HG03025 (cell line): Measurements from ENCODE around the gene DDX24.

Source experiments
- ATAC-seq: cut with Tn5 transposase; IDR thresholded peaks from one replicate; pipeline ENCODE4 v1.9.1; 2021; ENCODE audit warnings: mild to moderate bottlenecking, moderate library complexity; ENCODE audit not compliant: unreplicated experiment, low FRiP score

DDX24 gene

DNA sequence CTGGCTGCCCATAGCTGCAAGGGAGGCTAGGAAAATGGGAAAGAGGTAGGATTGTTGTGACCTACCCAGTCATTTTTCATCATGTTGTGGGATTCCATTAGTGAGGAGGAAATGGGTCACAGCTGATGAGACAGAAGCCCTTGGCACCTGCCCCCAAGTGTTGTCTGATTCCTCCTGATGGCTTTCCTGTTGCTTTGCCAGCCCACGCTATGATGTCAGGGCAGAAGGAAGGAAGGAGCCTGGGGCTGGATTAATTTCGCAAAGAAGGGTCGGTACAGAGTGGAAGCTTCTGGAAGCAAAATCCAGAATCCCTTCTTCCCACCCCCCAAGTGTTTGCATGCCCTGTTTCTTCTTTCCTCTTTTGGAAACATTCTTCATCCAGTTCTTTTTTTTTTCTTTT, 46.1 kb downstream of the DDX24 start:
- ATAC-seq: no peak

DNA sequence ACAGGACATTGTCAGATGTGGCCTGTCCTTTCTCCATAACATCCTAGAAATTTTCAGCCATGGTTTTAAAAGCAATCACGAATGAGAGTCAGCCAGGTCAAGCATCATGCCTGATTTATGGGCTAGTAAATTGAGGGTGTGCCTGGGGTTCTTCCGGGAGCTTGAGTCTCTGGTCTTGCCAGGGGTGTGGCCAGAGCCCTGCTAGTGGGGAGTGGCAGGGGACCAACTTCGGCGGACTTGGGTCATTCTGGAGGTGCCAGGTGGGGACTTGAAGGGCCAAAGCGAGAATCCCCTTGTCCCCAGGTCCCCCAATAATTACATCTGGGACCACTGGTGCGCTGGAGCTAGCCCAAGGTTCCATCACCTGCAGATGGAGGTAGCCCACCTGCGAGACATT, 49.1 kb downstream of the DDX24 start:
- ATAC-seq: no peak

DNA sequence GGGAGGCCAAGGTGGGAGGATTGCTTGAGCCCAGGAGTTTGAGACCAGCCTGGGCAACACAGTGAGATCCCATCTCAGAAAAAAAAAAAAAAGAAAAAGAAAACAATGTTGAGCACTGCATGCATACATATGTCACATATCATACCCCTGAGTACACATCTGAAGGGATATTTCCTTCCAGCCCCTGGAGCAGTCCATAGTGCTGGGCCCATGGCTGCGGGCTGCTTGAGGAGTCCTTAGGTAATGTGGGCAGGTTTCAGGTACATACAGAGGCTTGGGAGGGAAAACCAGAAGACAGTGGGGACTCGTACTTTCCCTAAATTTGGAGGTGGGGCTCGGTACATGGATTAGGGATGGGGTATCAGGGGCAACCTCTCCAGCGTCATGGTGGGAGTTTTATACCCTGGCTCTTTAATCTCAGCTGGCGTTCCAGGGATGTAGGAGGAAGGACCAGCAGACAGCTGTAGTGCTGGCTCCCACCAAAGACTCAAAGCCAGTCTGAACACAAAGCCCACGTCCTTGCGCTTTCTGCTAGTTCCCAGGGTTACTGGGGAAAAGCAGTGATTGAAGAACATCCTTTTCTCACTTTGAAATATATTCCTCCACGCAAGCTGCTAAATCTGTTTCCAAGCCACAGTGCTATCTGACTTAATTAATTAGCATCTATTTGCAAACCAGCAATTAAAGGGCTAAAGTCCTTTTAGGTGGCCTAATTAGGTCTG, 49.7 kb downstream of the DDX24 start:
- no peak for ATAC-seq

DNA sequence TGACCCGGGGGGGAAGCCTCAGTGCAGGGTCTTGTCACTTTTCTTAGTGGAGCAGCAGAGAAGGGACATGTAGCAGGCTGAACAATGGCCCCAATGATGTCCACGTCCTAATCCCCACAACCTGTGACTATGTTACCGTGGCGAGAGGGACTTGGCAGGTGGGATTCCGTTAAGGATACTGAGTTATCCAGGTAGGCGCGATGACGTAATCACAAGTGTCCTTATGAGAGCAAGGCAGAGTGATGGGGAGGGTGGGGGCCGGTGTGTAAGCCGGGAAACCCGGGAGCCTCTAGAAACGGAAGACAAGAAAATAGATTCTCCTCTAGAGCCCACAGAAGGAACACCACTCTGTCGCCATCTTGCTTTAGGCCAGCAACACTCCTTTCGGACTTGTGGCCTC, 50.4 kb downstream of the DDX24 start:
- ATAC-seq: no peak

DNA sequence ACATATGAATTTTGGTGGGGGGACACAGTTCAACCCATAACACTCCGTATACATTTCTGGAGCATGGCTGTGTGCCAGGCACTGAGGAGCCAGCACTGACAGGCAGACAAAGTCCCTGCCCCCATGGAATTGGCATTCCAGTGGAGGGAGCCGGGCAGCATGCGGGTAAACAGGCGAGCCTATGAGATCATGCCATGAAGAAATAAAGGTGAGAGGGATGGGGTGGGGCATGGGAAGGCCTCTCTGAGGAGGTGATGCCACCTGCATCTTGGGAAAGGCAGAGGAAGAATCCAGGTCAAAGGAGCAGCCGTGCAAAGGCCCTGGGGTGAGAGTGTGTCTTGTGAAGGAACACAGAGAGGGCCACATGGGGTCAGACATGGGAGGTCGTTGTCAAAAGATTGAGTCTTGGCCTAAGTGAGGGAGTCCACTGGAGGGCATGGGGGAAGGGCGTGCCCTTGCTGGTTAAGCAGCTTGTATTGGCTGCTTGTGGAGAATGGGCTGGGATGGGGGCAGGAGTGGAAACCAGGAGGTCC, 51.3 kb downstream of the DDX24 start:
- ATAC-seq: no peak

DNA sequence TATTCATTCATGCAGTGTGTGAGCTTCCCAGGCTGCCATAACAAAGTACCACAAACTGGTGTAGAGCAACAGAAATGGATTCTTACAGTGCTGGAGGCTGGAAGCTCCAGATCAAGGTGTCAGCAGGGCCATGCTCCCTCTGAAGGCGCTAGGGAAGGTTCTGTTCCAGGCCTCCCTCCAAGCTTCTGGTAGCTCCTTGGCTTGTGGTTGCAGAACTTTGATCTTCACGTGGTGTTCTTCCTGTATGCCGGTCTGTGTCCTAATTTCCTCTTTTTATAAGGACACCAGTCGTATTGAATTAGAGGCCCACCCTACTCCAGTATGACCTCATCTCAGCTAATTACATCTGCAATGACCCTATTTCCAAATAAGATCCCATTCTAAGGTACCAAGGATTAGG, 51.7 kb downstream of the DDX24 start:
- no peak for ATAC-seq

DNA sequence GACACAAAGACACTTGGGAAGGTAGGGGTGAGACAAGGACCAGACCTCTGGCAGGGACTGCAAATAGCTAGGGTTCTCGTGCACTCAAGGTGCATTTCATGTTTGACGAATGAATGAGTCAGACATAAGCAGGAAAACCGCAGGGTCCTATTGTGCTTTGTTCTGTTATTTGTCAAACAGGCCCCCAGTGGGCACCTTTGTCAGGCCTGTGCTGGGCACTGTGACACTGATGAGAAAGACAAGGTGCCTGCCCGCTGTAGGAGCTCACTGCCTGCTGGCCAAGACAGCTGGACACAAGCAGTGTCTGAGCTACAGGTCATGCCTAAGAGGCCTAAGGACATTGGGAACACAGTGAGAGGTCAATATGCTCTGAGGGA, 52.6 kb downstream of the DDX24 start:
- no peak for ATAC-seq

DNA sequence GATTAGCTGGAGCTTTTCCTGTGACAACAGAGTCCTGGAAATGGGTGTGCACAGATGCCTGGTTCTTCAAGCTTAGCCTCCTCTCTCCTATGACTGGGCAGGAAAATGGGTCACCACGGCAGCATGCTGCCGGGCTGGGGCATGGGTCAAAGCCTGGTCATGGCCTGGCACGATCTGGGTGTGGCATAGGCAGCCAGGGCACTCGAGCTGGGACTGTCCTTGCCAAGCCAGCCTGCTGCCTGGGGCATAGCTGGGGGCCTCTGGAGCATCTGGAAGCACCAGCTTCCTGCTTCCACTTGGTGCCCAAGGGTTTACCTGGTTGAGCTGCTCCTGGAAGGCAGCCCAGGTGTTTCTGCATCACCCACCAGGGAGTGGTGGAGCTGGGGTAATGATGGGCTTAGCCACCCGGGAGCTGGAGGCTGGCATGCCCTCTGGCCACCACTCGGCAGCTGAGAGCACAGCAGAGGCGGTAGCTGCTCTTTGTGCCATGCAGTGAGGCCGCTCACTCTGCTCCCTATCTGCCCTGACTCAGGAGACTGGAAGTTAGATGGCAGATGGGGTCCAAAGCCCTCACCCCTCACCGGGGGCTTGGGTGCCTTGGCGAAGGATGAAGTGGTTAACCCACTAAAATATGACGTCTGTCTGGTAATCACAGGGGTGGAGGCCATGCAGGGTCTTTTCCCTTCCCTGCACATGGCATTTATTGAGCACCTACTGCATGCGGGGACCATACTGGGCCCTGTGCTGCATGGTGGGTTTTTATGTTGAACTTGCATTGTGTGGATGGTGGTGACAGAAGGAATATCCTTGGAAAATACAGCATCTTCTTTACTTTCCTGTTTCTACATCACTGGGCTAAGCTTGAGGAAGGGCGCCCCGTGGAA, 53.2 kb downstream of the DDX24 start:
- no peak for ATAC-seq

DNA sequence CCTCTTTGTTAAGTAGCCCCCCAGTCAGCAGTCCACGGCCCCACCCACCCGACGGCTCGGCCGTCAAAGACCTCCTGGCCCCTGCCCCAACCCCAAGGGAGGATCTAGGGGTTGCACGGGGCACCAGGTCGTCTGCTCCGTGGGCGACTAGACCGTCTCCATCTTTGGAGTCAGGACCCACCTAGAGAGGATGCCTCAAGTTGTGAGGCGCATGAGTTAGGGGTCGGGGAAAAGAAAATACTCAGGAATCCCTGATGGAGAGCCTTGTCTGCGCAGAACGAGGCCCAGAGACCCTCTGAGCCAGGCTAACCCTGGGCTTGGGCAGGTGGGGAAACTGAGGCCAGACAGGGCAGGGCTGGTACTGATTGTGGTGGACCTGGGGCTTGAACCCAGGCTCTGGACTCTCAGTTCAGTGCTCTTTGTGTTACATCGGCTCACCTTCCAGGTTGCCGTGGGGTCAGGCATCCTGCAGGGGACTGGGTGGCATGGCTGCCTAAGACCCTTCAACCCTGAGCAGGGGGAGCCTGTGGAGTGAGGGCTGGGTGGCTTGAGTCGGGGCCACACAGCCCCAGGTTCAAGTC, 54.0 kb downstream of the DDX24 start:
- ATAC-seq: no peak

DNA sequence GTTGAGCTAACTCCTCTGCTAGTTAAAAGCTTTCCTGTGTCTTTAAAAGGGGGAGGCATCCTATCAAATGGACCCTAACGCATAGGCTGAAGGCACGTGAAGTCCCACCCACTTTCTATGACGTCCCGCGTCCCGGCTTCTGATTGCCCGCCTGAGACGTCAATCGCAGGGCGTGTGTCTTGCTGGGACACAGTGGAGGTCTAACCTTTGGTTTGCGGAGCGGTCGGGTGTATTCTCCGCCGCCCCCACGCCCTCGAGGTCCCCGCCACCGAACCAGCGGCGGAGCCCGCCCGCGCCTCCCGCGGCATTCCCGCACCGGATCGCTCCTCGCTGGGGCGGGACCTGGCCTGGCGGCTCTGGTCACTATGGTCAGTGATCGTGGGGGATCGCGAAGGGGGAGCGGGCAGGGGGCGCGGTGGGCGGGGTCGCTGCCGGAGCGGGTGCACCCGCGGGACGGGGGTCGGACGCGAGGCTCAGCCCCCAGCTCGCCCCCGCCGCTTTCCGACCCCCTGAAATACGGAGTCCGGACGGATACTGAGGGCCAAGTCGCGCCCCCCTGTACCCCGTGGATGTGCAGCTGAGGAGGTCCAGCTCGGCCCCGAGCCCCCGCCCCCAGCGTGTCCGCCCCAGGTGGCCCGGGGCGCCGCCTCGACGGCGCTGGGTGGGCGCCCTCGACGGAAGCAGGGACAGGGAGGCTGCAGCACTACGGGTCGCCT, 54.7 kb downstream of the DDX24 start, which contains the start of gene OTUB2:
Gene OTUB2 (plus strand): TSS at position 168 of the 716 bp plus-strand sequence. CDS start 198 bp downstream, at position 366.
- peak; percentile 97 for ATAC-seq

DNA sequence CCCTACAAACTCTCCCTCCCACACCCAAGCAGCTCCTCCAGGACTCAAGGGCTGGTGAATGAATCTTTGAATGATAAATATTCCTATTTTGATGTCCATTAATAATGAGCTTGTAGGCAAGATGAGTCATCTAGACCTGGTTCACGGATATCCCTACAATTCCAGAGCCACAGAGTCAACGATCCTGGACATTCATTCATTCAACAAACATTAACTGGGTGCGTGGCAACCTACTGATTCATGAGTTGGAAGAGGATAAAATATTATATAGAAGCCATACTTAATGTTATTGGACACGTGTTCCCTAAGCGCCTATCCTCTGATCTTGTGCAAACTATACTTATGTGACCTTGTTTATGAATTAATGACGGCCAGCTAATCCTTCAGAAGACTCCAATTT, 55.3 kb downstream of the DDX24 start:
- ATAC-seq: no peak

DNA sequence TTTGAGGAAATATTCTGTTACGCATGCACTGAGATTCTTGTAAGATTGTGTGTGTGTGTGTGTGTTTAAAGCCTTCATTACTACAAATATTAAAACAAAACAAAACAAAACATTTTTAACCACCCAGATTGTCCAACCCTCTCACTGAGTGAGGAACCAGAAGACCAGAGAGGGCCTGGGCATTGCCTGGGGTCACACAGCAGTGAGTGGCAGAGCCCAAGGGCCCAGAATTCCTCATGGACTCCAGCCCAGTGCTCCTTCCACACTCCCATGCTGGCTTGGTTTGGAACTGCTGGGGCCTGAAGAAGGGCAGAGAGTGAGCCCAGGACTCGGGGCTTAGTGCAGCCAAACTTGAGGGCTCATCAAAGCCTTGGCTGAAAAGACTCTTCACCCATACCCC, 56.5 kb downstream of the DDX24 start:
- ATAC-seq: no peak

DNA sequence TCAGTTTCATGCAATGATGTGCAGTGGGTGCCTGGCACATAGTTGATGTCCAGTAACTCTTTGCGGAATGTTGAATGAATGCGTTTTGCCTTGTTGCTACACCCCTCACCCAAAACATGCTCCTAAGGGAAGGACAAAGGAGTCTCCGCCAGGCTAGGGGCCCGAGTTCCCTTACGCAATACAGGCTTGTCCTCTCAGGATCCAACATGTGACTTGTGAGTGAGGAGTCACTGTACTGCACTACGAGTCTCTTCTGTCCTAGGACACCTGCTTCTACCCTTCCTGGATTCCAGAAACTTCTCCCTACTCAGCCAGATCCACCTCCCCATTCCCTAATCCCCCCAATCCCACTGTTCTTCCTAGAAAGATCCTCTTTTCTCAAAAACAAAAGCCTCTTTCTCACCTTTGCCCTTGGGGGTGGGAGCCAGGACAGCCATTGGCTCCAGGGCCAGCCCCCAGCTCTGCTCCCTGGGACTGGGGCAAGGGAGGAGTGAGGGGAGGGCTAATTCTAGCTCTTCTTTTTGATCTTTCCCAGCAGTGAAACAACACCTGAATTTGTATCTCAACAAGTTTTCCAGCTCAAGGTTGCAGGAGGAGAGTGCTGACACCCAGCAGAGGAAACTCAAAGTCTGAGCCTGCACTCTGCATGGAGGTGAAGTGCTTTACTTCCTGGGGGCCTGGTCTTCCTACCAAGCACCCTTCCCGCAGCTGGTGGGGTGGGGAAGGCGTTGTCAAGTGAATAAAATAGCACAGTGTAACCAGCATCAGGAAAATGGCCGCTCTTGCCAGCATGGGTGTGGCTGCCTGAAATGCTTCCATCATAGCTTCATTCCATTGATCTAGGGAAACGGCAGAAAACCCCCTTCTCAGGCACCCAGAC, 58.2 kb downstream of the DDX24 start:
- no peak for ATAC-seq

DNA sequence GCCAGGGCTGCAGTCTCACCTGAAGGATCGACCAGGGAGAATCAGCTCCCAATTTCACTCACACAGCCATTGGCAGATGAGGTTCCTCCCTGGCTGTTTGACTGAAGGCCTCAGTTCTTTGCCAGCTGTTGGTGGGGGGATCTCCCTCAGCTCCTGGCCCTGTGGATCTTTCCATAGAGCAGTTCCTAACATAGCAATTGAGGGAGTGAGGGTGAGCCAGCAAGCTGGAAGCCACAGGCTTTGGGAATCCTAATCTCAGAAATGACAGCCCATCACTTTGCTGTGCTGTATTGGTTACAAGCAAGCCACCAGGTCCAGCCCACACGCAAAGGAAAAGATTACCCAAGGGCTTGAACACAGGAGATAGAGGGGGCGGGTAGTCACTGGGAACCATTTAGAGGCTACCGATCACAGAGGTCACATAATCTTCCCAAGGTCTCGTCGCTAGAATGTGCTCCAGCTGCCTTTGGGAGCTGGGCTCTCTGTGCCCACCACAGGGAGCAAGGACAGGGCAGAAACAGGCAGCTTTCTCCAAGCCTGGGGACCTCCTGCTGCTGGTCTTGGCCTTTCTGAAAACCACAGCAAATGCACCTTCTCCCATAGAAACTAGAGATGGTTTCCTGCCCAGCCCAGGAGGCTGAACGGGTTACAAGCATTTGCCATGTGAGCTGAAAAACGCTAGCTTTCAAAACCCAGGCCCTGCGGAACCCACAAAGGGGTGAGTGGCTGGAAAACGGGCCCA, 59.4 kb downstream of the DDX24 start:
- no peak for ATAC-seq

DNA sequence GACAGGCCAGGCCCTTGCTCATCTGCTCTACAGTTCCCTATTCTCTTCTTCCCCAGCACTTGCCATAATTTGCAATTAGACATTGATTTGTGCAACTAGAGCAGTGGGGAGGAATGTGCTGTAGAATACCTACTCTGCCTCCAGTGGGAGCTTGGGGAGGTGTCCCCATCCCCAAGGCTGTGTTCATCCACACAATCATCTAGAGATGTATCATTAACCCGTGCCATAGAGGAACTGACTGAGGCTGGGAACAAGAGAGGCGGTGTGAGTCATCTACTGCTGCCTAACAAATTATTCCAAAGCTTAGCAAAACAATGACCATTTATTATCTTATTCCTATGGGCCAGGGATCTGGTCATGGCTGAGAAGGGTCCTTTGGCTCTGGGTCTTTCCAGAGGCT, 60.0 kb downstream of the DDX24 start:
- ATAC-seq: no peak

DNA sequence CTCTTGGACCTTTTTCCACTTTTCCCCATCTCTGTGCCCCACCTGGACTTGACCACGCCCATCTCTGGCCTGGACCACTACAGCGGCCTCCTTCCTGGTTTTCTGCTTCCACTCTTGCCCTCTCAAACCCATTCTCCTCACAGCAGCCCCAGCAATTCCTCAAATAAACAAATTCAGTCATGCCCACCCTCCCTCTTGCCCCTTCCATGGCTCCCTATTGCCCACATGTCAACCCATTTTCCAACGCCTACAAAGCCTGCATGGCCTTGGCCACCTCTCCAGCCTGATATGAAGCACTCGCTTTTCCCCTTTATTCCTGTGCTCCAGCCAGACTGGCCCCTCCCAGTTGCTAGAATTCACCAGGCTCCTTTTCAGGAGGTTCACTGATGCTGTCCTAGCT, 60.7 kb downstream of the DDX24 start:
- ATAC-seq: no peak

DNA sequence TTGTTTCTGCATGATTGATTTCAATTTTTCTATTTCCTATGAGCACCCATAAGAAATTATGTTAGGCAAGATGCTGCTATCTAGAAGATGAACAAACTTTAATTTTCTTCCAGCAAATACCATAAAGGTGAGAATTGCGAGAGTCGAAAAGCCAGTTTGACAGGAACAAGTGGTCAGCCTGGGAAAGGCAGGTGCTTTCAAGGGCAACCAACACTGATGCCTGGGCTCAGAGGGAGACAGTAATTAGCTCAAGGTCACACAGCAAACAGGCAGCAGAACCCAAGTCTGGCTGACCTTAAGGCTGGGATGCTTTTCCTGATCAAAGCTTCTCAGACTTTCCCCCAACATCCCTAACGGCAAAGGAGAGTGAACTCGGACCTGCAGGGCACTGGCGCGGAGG, 61.7 kb downstream of the DDX24 start:
- no peak for ATAC-seq

DNA sequence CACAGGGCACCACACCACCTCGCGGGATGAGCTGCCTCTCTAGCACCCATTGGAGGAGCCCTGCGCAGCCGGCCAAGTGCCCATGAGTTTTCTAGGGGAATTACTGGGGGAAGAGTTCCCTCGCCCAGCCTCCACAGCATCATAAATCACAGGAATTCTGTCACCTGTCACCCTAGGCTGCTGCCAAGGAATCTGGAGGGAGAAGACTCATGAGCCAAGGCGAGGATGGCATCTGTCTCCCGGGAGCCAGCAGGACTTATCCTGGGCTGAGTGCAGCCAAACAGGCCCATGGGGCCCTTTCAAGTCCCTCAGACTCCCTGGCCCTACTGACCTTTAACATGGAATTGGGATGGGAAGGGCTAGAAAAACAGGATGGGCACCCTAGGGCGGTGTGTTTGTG, 62.7 kb downstream of the DDX24 start:
- no peak for ATAC-seq

DNA sequence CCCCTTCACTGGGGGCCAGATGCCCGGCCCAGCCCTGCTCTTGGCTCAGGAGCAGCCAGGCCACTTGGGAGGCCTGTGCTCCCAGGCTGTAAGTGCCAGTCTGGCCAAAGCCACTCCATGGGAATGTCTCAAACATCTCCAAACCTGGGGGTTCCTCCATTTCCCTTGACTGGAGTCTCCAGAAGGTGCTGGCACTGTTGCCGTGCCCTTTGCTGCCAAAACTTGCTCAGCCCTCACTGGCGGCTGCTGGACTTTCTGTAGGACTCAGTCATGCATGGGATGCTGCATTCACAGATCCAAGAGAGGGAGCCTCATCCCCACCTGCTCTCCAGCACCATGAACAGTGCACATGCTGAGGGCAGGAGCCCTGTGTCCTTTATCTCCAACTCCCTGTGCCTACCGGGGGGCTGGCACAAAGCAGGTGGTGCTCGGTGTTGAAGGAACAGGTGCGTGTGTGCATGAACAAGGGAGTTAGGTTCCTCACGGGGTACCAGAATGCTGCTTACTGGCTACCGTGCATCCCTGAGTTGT, 64.5 kb downstream of the DDX24 start:
- no peak for ATAC-seq
